ENCODE results near the gene DDR2.

DNA sequence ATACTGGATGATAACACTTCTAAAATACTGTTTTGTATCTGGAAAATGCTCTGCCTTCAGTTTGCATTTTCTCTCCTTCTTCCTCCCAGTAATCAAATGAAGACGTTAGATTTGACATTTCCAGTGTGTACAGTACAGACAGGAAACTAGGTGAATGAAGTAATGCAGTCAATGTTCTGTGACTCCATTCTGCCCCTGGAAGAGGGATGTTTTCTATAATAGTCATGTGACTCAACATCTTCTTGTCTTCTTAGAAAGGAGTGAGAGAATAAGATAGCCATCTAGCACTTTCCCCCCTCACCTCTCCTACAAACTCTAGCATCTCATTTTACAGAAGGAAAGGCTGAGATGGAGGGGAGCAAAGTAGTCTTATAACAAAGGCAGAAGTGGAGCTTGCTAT, 77.6 kb downstream of the DDR2 start:
- TF ChIP-seq CTCF (IDR thresholded peaks at IDR 0.05): no peak
- no peak for TF ChIP-seq GATA2 (CRISPR knock-in tag; IDR thresholded peaks at IDR 0.05)
- TF ChIP-seq POLR2AphosphoS5 (IDR thresholded peaks at IDR 0.05; ENCODE audit: low read depth, low read length): no peak
- TF ChIP-seq EZH2phosphoT487 (IDR thresholded peaks at IDR 0.05; ENCODE audit: borderline replicate concordance, low read depth): no peak
- TF ChIP-seq RFX5 (IDR thresholded peaks at IDR 0.05; ENCODE audit: low read length): no peak
- TF ChIP-seq EP300 (IDR thresholded peaks at IDR 0.05; ENCODE audit: borderline replicate concordance in 1 of 2, low read depth in 1 of 2, low read length in 1 of 2): no peak
- TF ChIP-seq REST (IDR thresholded peaks at IDR 0.05; ENCODE audit: low read depth, low read length): no peak
- no peak for TF ChIP-seq CHD2 (IDR thresholded peaks at IDR 0.05; ENCODE audit: low read length, partially characterized antibody)
- peak; percentile 16; the same call in 1 of the 2 replicates for TF ChIP-seq PBX3 (IDR thresholded peaks at IDR 0.05)
